ENCODE results near the gene ILF2.

Gene ILF2

GRCh38 chr1:153683854-153684253 is 13.1 kb upstream of the ILF2 start:
- Histone ChIP-seq H3K79me1 (ENCODE audit: low read length) (no peaks in the 10 kb centered on the region), H3K4ac (ENCODE audit: low read depth, low read length) (no peak overlapping the region), H3K18ac (ENCODE audit: low read length) (no peak overlapping the region), H3K4me2 (ENCODE audit: low read length) (no peak overlapping the region), H4K8ac (ENCODE audit: low read depth, low read length) (no peak overlapping the region), H3K56ac (ENCODE audit: low read length) (no peak overlapping the region), H2BK5ac (ENCODE audit: low read length) (no peak overlapping the region), H3K9ac (ENCODE audit: low read length) (no peak overlapping the region), H3K27me3 (ENCODE audit: insufficient read depth, low read length, poor library complexity) (no peaks in the 10 kb centered on the region), H3K79me2 (ENCODE audit: control insufficient read depth, insufficient read depth, low read length) (no peaks in the 10 kb centered on the region), H2BK15ac (replicated peaks; ENCODE audit: low read depth) (no peak overlapping the region), H3K4me1 (ENCODE audit: control insufficient read depth, low read depth, low read length) (no peaks in the 10 kb centered on the region), H3K27ac (ENCODE audit: low read depth, low read length) (no peak overlapping the region), H3K23ac (ENCODE audit: low read length) (no peak overlapping the region), H2AK5ac (ENCODE audit: low read length) (no peak overlapping the region), H4K5ac (ENCODE audit: low read length) (no peak overlapping the region), H2BK120ac (ENCODE audit: low read depth, low read length) (no peak overlapping the region), H3K4me3 (ENCODE audit: low read length) (no peak overlapping the region), H3K36me3 (ENCODE audit: control insufficient read depth, insufficient read depth, low read length) (no peaks in the 10 kb centered on the region)
- no peak for DNase-seq
- WGBS (ENCODE audit: extremely low coverage, insufficient coverage, low lambda C conversion rate): no CpG with 5 or more reads among the region's 5 CpGs

DNA sequence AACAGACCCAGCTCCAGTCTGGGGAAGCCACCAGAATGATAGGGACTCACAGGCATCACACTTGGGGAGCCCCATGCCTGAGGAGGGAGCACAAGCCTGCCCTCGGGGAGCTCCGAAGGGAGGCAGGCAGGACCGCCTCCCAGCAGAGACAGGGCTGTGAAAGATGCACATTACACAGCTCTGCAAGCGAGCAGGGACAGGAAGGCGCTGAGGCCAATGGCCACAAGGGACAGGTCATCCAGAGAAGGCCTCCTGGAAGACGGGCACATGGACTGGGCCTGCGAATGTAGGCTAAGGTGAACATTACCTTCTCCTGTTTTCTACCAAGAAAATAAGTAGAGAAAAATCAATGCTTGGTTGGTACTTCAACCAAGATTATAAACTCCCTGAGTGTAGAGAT is 11.9 kb upstream of the ILF2 start:
- Histone ChIP-seq H3K18ac (ENCODE audit: low read length) (no peak overlapping the region), H3K79me1 (ENCODE audit: low read length) (no peaks in the 10 kb centered on the region), H3K4me1 (ENCODE audit: control insufficient read depth, low read depth, low read length) (peaks cover 3% of the 10 kb centered on the region), H3K4me3 (ENCODE audit: low read length) (no peak overlapping the region), H3K4ac (ENCODE audit: low read depth, low read length) (no peak overlapping the region), H3K27ac (ENCODE audit: low read depth, low read length) (no peak overlapping the region), H2AK5ac (ENCODE audit: low read length) (no peak overlapping the region), H2BK15ac (replicated peaks; ENCODE audit: low read depth) (no peak overlapping the region), H4K5ac (ENCODE audit: low read length) (no peak overlapping the region), H3K56ac (ENCODE audit: low read length) (no peak overlapping the region), H3K9ac (ENCODE audit: low read length) (no peak overlapping the region), H4K8ac (ENCODE audit: low read depth, low read length) (no peak overlapping the region), H3K27me3 (ENCODE audit: insufficient read depth, low read length, poor library complexity) (no peaks in the 10 kb centered on the region), H3K79me2 (ENCODE audit: control insufficient read depth, insufficient read depth, low read length) (no peaks in the 10 kb centered on the region), H3K36me3 (ENCODE audit: control insufficient read depth, insufficient read depth, low read length) (no peaks in the 10 kb centered on the region), H3K23ac (ENCODE audit: low read length) (no peak overlapping the region), H3K4me2 (ENCODE audit: low read length) (no peak overlapping the region), H2BK120ac (ENCODE audit: low read depth, low read length) (no peak overlapping the region), H2BK5ac (ENCODE audit: low read length) (no peak overlapping the region)
- no CpG with 5 or more reads among the region's 7 CpGs for WGBS (ENCODE audit: extremely low coverage, insufficient coverage, low lambda C conversion rate)
- no peak for DNase-seq

DNA sequence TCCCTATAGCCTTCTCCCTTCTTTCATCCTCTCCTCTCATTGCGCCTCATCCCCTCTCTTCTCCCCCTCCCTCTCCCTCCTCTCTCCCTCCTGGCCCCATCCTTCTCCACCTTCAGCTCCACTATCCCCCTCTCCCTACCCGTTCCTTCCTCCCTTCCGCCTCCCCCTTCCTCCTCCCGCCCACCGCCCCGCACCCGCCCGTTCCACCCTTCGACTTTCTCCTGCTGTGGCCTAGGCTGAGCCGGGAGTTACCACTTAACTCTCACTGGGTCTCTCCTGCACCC is 9.3 kb upstream of the ILF2 start:
- WGBS (ENCODE audit: extremely low coverage, insufficient coverage, low lambda C conversion rate): no CpG with 5 or more reads among the region's 10 CpGs

DNA sequence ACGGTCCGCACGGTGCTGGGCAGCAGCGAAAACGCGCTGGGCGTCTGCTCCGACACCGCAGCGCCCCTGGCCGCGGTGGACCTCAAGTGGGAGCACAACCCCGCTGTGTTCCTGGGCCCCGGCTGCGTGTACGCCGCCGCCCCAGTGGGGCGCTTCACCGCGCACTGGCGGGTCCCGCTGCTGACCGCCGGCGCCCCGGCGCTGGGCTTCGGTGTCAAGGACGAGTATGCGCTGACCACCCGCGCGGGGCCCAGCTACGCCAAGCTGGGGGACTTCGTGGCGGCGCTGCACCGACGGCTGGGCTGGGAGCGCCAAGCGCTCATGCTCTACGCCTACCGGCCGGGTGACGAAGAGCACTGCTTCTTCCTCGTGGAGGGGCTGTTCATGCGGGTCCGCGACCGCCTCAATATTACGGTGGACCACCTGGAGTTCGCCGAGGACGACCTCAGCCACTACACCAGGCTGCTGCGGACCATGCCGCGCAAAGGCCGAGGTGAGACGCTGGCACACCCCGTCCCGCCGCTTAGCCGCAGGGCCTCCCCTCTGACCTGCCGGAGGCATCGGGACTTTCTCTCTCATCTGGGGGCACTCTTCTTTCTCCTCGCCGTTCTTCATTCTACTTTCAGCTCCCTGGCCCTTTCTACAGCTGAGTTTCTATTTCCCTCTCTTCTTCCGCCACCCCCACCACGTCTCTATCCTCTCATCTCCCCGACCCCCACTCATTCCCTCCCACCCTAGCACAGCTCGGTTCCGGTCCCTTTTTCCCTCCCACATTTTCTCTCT is 8.7 kb upstream of the ILF2 start:
- Histone ChIP-seq H2BK120ac (ENCODE audit: low read depth, low read length) (no peak overlapping the region), H2BK15ac (replicated peaks; ENCODE audit: low read depth) (no peak overlapping the region), H3K56ac (ENCODE audit: low read length) (peak overlapping the region; percentile 95), H3K4me1 (ENCODE audit: control insufficient read depth, low read depth, low read length) (peaks cover 3% of the 10 kb centered on the region), H4K5ac (ENCODE audit: low read length) (no peak overlapping the region), H3K27me3 (ENCODE audit: insufficient read depth, low read length, poor library complexity) (no peaks in the 10 kb centered on the region), H3K23ac (ENCODE audit: low read length) (peak overlapping the region; percentile 89), H3K18ac (ENCODE audit: low read length) (peak overlapping the region; percentile 44), H2AK5ac (ENCODE audit: low read length) (no peak overlapping the region), H3K27ac (ENCODE audit: low read depth, low read length) (no peak overlapping the region), H4K8ac (ENCODE audit: low read depth, low read length) (no peak overlapping the region), H3K4me3 (ENCODE audit: low read length) (peak overlapping the region; percentile 58), H3K79me2 (ENCODE audit: control insufficient read depth, insufficient read depth, low read length) (no peaks in the 10 kb centered on the region), H3K36me3 (ENCODE audit: control insufficient read depth, insufficient read depth, low read length) (no peaks in the 10 kb centered on the region), H3K79me1 (ENCODE audit: low read length) (no peaks in the 10 kb centered on the region), H2BK5ac (ENCODE audit: low read length) (no peak overlapping the region), H3K4ac (ENCODE audit: low read depth, low read length) (peak overlapping the region; percentile 64), H3K4me2 (ENCODE audit: low read length) (peak overlapping the region; percentile 95), H3K9ac (ENCODE audit: low read length) (peak overlapping the region; percentile 82)
- DNase-seq: no peak
- WGBS (ENCODE audit: extremely low coverage, insufficient coverage, low lambda C conversion rate): no CpG with 5 or more reads among the region's 73 CpGs

More for the DNA sequence above, 9.3 kb upstream of the ILF2 start:
- H3K4me2 ChIP-seq (ENCODE audit: low read length): peak overlapping the region; percentile 95
- peak overlapping the region; percentile 95 for H3K56ac ChIP-seq (ENCODE audit: low read length)
- no peak overlapping the region for H3K23ac ChIP-seq (ENCODE audit: low read length)
- no peaks in the 10 kb centered on the region for H3K79me1 ChIP-seq (ENCODE audit: low read length)
- peak overlapping the region; percentile 58 for H3K4me3 ChIP-seq (ENCODE audit: low read length)
- no peak overlapping the region for H3K4ac ChIP-seq (ENCODE audit: low read depth, low read length)
- no peaks in the 10 kb centered on the region for H3K36me3 ChIP-seq (ENCODE audit: control insufficient read depth, insufficient read depth, low read length)
- no peak overlapping the region for H2BK5ac ChIP-seq (ENCODE audit: low read length)
- H2BK15ac ChIP-seq (replicated peaks; ENCODE audit: low read depth): no peak overlapping the region
- H2BK120ac ChIP-seq (ENCODE audit: low read depth, low read length): no peak overlapping the region
- H4K5ac ChIP-seq (ENCODE audit: low read length): no peak overlapping the region
- H3K4me1 ChIP-seq (ENCODE audit: control insufficient read depth, low read depth, low read length): peaks cover 3% of the 10 kb centered on the region
- H3K79me2 ChIP-seq (ENCODE audit: control insufficient read depth, insufficient read depth, low read length): no peaks in the 10 kb centered on the region
- H4K8ac ChIP-seq (ENCODE audit: low read depth, low read length): no peak overlapping the region
- H3K9ac ChIP-seq (ENCODE audit: low read length): peak overlapping the region; percentile 82
- H2AK5ac ChIP-seq (ENCODE audit: low read length): no peak overlapping the region
- no peak for DNase-seq
- no peak overlapping the region for H3K27ac ChIP-seq (ENCODE audit: low read depth, low read length)
- H3K18ac ChIP-seq (ENCODE audit: low read length): no peak overlapping the region
- H3K27me3 ChIP-seq (ENCODE audit: insufficient read depth, low read length, poor library complexity): no peaks in the 10 kb centered on the region

- Histone ChIP-seq H3K4me1 (ENCODE audit: control insufficient read depth, low read depth, low read length) (peaks cover 3% of the 10 kb centered on the region), H3K27ac (ENCODE audit: low read depth, low read length) (no peak within 1 kb of the TSS), H2BK5ac (ENCODE audit: low read length) (no peak within 1 kb of the TSS), H3K27me3 (ENCODE audit: insufficient read depth, low read length, poor library complexity) (no peaks in the 10 kb centered on the region), H3K18ac (ENCODE audit: low read length) (peak within 1 kb of the TSS; percentile 44), H3K56ac (ENCODE audit: low read length) (peak within 1 kb of the TSS; percentile 95), H3K4me2 (ENCODE audit: low read length) (peak within 1 kb of the TSS; percentile 95), H3K23ac (ENCODE audit: low read length) (peak within 1 kb of the TSS; percentile 89), H3K79me2 (ENCODE audit: control insufficient read depth, insufficient read depth, low read length) (no peaks in the 10 kb centered on the region), H4K8ac (ENCODE audit: low read depth, low read length) (no peak within 1 kb of the TSS), H3K36me3 (ENCODE audit: control insufficient read depth, insufficient read depth, low read length) (no peaks in the 10 kb centered on the region), H4K5ac (ENCODE audit: low read length) (no peak within 1 kb of the TSS), H3K9ac (ENCODE audit: low read length) (peak within 1 kb of the TSS; percentile 82), H3K4ac (ENCODE audit: low read depth, low read length) (peak within 1 kb of the TSS; percentile 64), H2BK15ac (replicated peaks; ENCODE audit: low read depth) (no peak within 1 kb of the TSS), H3K4me3 (ENCODE audit: low read length) (peak within 1 kb of the TSS; percentile 58), H3K79me1 (ENCODE audit: low read length) (no peaks in the 10 kb centered on the region), H2AK5ac (ENCODE audit: low read length) (no peak within 1 kb of the TSS), H2BK120ac (ENCODE audit: low read depth, low read length) (no peak within 1 kb of the TSS)
- peak; percentile 66 for DNase-seq
- WGBS (ENCODE audit: extremely low coverage, insufficient coverage, low lambda C conversion rate): no CpG with 5 or more reads among the region's 78 CpGs
These were observed 7.9 kb upstream of the ILF2 start, which contains the start of gene NPR1 for GRCh38 chr1:153678519-153679336. TSS of gene NPR1 (plus strand) at chr1:153678688. CDS start at chr1:153679109, 421 bp downstream.

All from mesendoderm (in vitro differentiated cells).